Trophoblast cell (in vitro differentiated cells and primary cell): ENCODE data around the gene DUOXA2.

Experiments used
- DNase-seq, 2 donors: peaks; one replicate each; pipeline ENCODE4 v3.0.0-alpha.2; 2016
- H2AFZ ChIP-seq: 2 replicates; pipeline ENCODE4 v1.6.1; 2013; ENCODE audit warnings: low read length, moderate library complexity, mild to moderate bottlenecking; ENCODE audit not compliant: insufficient read depth, poor library complexity
- H2AK5ac ChIP-seq: 2 replicates; pipeline ENCODE4 v1.6.1; 2013; ENCODE audit warnings: mild to moderate bottlenecking, low read length
- H2BK120ac ChIP-seq: 2 replicates; pipeline ENCODE4 v1.6.1; 2013; ENCODE audit warnings: low read length, mild to moderate bottlenecking, moderate library complexity; ENCODE audit not compliant: insufficient read depth, poor library complexity
- H2BK12ac ChIP-seq: 2 replicates; pipeline ENCODE4 v1.6.1; 2013; ENCODE audit warnings: mild to moderate bottlenecking, low read length, moderate library complexity
- H2BK5ac ChIP-seq: 2 replicates; pipeline ENCODE4 v1.6.1; 2013; ENCODE audit warnings: low read length, low read depth, moderate library complexity, mild to moderate bottlenecking; ENCODE audit not compliant: poor library complexity
- H3K14ac ChIP-seq: 2 replicates; pipeline ENCODE4 v1.6.1; 2013; ENCODE audit warnings: mild to moderate bottlenecking, low read length
- H3K18ac ChIP-seq: 2 replicates; pipeline ENCODE4 v1.6.1; 2013; ENCODE audit warnings: mild to moderate bottlenecking, low read length
- H3K23ac ChIP-seq: 2 replicates; pipeline ENCODE4 v1.6.1; 2013; ENCODE audit warnings: low read length
- H3K27ac ChIP-seq: 2 replicates; pipeline ENCODE4 v1.5.1; 2013; ENCODE audit warnings: low read depth, mild to moderate bottlenecking, inconsistent platforms, low read length, moderate library complexity
- H3K27me3 ChIP-seq: 2 replicates; pipeline ENCODE4 v1.6.1; 2013; ENCODE audit warnings: inconsistent platforms, mild to moderate bottlenecking, low read length, moderate library complexity; ENCODE audit not compliant: insufficient read depth
- H3K36me3 ChIP-seq, 2 experiments: 1 replicate in 1 of 2; 2 replicates in 1 of 2; pipeline ENCODE4 v1.6.1; 2013; ENCODE audit warnings: low read length in 2 of 2, mild to moderate bottlenecking in 2 of 2, moderate library complexity in 1 of 2; ENCODE audit not compliant: insufficient read depth in 2 of 2, control insufficient read depth in 1 of 2
- H3K4ac ChIP-seq: 2 replicates; pipeline ENCODE4 v1.6.1; 2013; ENCODE audit warnings: low read depth, mild to moderate bottlenecking, low read length, moderate library complexity
- H3K4me1 ChIP-seq, 2 experiments: 1 replicate in 1 of 2; 2 replicates in 1 of 2; pipeline ENCODE4 v1.6.1; 2013; ENCODE audit warnings: low read length in 2 of 2, mild to moderate bottlenecking in 2 of 2, moderate library complexity in 1 of 2; ENCODE audit not compliant: insufficient read depth in 2 of 2, control insufficient read depth in 1 of 2
- H3K4me2 ChIP-seq: 2 replicates; pipeline ENCODE4 v1.6.1; 2013; ENCODE audit warnings: inconsistent platforms, mild to moderate bottlenecking, low read length, moderate library complexity
- H3K4me3 ChIP-seq: 2 replicates; pipeline ENCODE4 v1.5.1; 2013; ENCODE audit warnings: mild to moderate bottlenecking, low read depth, low read length, inconsistent platforms
- H3K79me1 ChIP-seq: one replicate; pipeline ENCODE4 v1.6.1; 2013; ENCODE audit warnings: low read length
- H3K79me2 ChIP-seq: 2 replicates; pipeline ENCODE4 v1.6.1; 2013; ENCODE audit warnings: low read length, mild to moderate bottlenecking; ENCODE audit not compliant: control insufficient read depth, insufficient read depth, poor library complexity
- H3K9ac ChIP-seq: 2 replicates; pipeline ENCODE4 v1.6.1; 2013; ENCODE audit warnings: mild to moderate bottlenecking, low read length
- H3K9me3 ChIP-seq: 2 replicates; pipeline ENCODE4 v1.6.1; 2013; ENCODE audit warnings: low read depth, mild to moderate bottlenecking, control low read depth, inconsistent platforms, low read length; ENCODE audit not compliant: insufficient read depth
- H4K12ac ChIP-seq: 2 replicates; pipeline ENCODE4 v1.6.1; 2013; ENCODE audit warnings: low read depth, mild to moderate bottlenecking, low read length, moderate library complexity
- H4K8ac ChIP-seq: 2 replicates; pipeline ENCODE4 v1.6.1; 2013; ENCODE audit warnings: low read depth, mild to moderate bottlenecking, low read length, moderate library complexity
- H4K91ac ChIP-seq: one replicate; pipeline ENCODE4 v1.6.1; 2013; ENCODE audit warnings: low read depth, mild to moderate bottlenecking, low read length, moderate library complexity
- WGBS: extraction: QIAGEN DNeasy Blood & Tissue Kit; methylation state at CpG from one replicate; pipeline ENCODE4 v1.1.7; 2013; ENCODE audit warnings: missing lambda C conversion rate; ENCODE audit not compliant: insufficient read length, insufficient coverage; ENCODE audit errors: extremely low coverage; 5-methylcytosine and 5-hydroxymethylcytosine counted together

DUOXA2 gene

GRCh38 chr15:45155739-45156138 lies 41.6 kb downstream of the DUOXA2 start:
- Histone ChIP-seq H3K79me2 (no peaks in the 10 kb centered on the region), H4K12ac (no peak overlapping the region), H2AFZ (no peak overlapping the region), H3K4me3 (no peak overlapping the region), H2AK5ac (no peak overlapping the region), H3K27me3 (no peaks in the 10 kb centered on the region), H3K4me1 (peaks cover 0 to 6% of the 10 kb centered on the region in 2 experiments), H3K27ac (no peak overlapping the region), H3K4ac (no peak overlapping the region), H3K9ac (no peak overlapping the region), H2BK5ac (no peak overlapping the region), H4K91ac (no peak overlapping the region), H3K18ac (no peak overlapping the region), H2BK120ac (no peak overlapping the region), H3K9me3 (peaks cover under 1% of the 10 kb centered on the region), H3K36me3 (no peaks in the 10 kb centered on the region), H3K23ac (no peak overlapping the region), H3K79me1 (no peaks in the 10 kb centered on the region), H2BK12ac (no peak overlapping the region), H4K8ac (no peak overlapping the region), H3K14ac (no peak overlapping the region), H3K4me2 (no peak overlapping the region)
- no peak for DNase-seq
- no CpG with 5 or more reads among the region's 8 CpGs for WGBS

GRCh38 chr15:45156744-45157455 lies 42.8 kb downstream of the DUOXA2 start:
- WGBS, result no CpG with 5 or more reads among the region's 7 CpGs
- H2BK120ac ChIP-seq, result no peak overlapping the region
- H4K12ac ChIP-seq, result no peak overlapping the region
- H4K91ac ChIP-seq, result no peak overlapping the region
- H3K36me3 ChIP-seq, result no peaks in the 10 kb centered on the region
- no peak overlapping the region for H4K8ac ChIP-seq
- no peak overlapping the region for H2BK5ac ChIP-seq
- peaks cover 2% of the 10 kb centered on the region for H3K9me3 ChIP-seq
- H3K79me2 ChIP-seq, result no peaks in the 10 kb centered on the region
- H3K9ac ChIP-seq, result no peak overlapping the region
- H3K4me2 ChIP-seq, result no peak overlapping the region
- H3K23ac ChIP-seq, result no peak overlapping the region
- H2AFZ ChIP-seq, result no peak overlapping the region
- H3K14ac ChIP-seq, result no peak overlapping the region
- H3K79me1 ChIP-seq, result no peaks in the 10 kb centered on the region
- H3K4ac ChIP-seq, result no peak overlapping the region
- H3K4me1 ChIP-seq, result peaks cover 0 to 6% of the 10 kb centered on the region in 2 experiments
- DNase-seq, result no peak
- H3K27ac ChIP-seq, result no peak overlapping the region
- H2BK12ac ChIP-seq, result no peak overlapping the region
- no peak overlapping the region for H3K4me3 ChIP-seq
- H3K18ac ChIP-seq, result no peak overlapping the region
- no peaks in the 10 kb centered on the region for H3K27me3 ChIP-seq
- H2AK5ac ChIP-seq, result no peak overlapping the region

- Histone ChIP-seq H2AK5ac (no peak overlapping the region), H4K91ac (no peak overlapping the region), H3K4ac (no peak overlapping the region), H2BK5ac (no peak overlapping the region), H3K27ac (no peak overlapping the region), H3K4me3 (no peak overlapping the region), H2BK12ac (no peak overlapping the region), H2BK120ac (no peak overlapping the region), H2AFZ (no peak overlapping the region), H3K9me3 (peaks cover 2% of the 10 kb centered on the region), H4K12ac (no peak overlapping the region), H4K8ac (no peak overlapping the region), H3K23ac (no peak overlapping the region), H3K14ac (no peak overlapping the region), H3K9ac (no peak overlapping the region), H3K27me3 (no peaks in the 10 kb centered on the region), H3K18ac (no peak overlapping the region), H3K4me1 (peaks cover 5 to 11% of the 10 kb centered on the region in 2 experiments), H3K4me2 (no peak overlapping the region), H3K36me3 (no peaks in the 10 kb centered on the region), H3K79me2 (no peaks in the 10 kb centered on the region), H3K79me1 (no peaks in the 10 kb centered on the region)
- peak in 1 of 2 donors; percentile 6 for DNase-seq
- WGBS, result no CpG with 5 or more reads among the region's 1 CpG
Observed at GRCh38 chr15:45157974-45158373, 43.8 kb downstream of the DUOXA2 start.

GRCh38 chr15:45161666-45162065 lies 47.5 kb downstream of the DUOXA2 start:
- peaks cover 5 to 13% of the 10 kb centered on the region in 2 experiments for H3K4me1 ChIP-seq
- no peak overlapping the region for H4K12ac ChIP-seq
- no peak overlapping the region for H3K4me3 ChIP-seq
- no peak overlapping the region for H3K4ac ChIP-seq
- H4K8ac ChIP-seq, result no peak overlapping the region
- no peak overlapping the region for H3K9ac ChIP-seq
- H3K27me3 ChIP-seq, result no peaks in the 10 kb centered on the region
- DNase-seq, result no peak
- no peak overlapping the region for H3K18ac ChIP-seq
- no peak overlapping the region for H2AFZ ChIP-seq
- H3K36me3 ChIP-seq, result no peaks in the 10 kb centered on the region
- no peak overlapping the region for H3K4me2 ChIP-seq
- peaks cover 3% of the 10 kb centered on the region for H3K79me2 ChIP-seq
- no peak overlapping the region for H2AK5ac ChIP-seq
- H2BK5ac ChIP-seq, result no peak overlapping the region
- H3K9me3 ChIP-seq, result peaks cover 2% of the 10 kb centered on the region
- H3K23ac ChIP-seq, result no peak overlapping the region
- H2BK12ac ChIP-seq, result no peak overlapping the region
- no peak overlapping the region for H2BK120ac ChIP-seq
- H3K79me1 ChIP-seq, result peaks cover 3% of the 10 kb centered on the region
- no peak overlapping the region for H3K27ac ChIP-seq
- WGBS, result no CpG with 5 or more reads among the region's 14 CpGs
- H3K14ac ChIP-seq, result no peak overlapping the region
- no peak overlapping the region for H4K91ac ChIP-seq
